ENCODE data around the gene INCENP.

DNA sequence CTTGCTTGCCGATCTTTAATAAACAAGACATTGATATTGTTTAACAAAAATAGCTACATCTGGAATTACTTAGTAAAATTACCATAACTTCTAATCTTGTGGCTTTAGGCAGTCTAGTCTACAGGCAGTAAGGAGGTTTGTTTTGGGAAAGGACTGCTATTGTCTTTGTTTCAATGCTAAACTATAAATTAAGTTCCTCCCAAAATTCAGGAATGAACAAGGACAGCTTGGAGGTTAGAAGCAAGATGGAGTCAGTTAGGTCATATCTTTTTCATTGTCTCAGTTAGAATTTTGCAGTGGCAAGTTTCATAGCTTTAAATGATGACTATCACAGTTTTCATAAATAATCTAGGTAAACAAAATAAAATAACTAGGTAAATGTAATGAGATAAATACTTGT lies 36.1 kb upstream of the INCENP start:
- TF ChIP-seq, protein P1, sequence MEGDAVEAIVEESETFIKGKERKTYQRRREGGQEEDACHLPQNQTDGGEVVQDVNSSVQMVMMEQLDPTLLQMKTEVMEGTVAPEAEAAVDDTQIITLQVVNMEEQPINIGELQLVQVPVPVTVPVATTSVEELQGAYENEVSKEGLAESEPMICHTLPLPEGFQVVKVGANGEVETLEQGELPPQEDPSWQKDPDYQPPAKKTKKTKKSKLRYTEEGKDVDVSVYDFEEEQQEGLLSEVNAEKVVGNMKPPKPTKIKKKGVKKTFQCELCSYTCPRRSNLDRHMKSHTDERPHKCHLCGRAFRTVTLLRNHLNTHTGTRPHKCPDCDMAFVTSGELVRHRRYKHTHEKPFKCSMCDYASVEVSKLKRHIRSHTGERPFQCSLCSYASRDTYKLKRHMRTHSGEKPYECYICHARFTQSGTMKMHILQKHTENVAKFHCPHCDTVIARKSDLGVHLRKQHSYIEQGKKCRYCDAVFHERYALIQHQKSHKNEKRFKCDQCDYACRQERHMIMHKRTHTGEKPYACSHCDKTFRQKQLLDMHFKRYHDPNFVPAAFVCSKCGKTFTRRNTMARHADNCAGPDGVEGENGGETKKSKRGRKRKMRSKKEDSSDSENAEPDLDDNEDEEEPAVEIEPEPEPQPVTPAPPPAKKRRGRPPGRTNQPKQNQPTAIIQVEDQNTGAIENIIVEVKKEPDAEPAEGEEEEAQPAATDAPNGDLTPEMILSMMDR (conservative IDR thresholded peaks at IDR 0.05) = no peak
- no peak for TF ChIP-seq EZH2 (IDR thresholded peaks at IDR 0.05; ENCODE audit: low read depth)

All from PC-9 (cell line).